ENCODE results near the gene NUMB. TPM values are rescaled to one million over a fixed set of nuclear protein-coding genes. Genes with fewer than 3 reads are reported as not detected.

The NUMB gene
- total RNA-seq, 1 experiment from 2014 or later, result 16.6 TPM

DNA sequence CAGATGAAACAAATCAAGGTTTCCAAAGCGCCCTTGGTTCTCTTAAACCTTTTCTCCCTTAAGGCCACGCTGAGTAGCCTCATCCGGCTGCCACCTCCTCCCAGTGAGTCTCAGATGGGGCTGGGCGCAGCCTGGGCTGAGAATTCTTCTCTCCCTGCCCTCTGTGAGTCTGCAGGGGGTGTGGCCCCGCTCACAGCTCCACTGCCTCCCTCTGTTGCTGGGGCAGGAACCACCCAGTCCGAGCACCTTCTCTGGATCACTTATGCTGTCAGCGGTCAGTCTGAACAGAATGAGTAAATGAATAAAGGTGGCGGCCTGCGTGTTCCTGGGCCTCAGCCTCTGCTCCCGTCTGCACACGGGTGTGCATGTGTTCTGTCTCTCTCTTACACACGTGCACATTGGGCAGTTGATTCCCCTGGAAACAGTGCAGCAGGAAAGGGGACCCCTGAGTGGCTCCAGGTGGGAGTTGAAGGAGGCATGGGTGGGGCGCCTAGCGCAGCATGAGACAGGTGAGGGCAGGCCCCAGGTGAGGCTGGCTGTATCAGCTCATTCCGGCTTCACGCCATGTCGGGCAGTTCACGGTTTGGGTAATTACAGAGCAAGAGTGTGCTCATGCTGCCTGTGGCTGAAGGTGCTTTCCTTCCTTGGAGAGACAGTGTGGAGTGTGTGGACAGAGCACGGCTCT is 216.7 kb downstream of the NUMB start:
- no peak for DNase-seq (ENCODE audit: low spot score)
- in situ Hi-C loops (cut with HindIII; ENCODE audit: low sequenced_read_pairs), result no loop called here

DNA sequence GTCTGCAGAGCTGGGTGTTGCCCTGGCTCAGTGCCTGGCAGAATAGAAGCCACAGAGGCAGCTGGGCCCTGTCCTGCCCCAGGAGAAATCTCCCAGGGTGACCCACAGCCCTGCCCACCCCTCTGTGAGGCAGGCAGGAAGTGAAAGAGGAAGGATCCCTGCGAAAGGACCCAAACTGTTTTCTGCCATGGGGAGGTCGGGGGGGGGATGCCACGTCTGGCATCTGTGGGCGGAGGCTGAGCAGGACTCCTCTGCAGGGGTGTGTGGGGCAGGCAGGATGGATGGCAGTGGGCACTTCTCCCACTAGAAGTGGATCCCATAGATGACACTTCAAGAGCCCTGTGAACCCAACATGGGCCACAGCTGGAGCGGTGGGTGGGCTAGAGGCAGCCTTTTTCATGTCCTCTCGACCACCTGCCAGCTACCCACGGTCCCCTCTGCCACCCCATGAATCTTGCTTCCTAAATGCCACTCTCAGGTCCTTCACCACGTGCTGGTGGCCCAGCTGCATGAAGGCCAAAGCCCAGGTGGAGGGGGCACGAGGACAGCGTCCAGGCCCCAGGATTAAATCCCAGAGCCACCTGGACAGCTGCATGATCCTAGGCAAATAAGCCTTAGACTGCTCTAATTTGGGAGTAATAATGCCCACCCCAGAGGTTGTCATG is 217.4 kb downstream of the NUMB start:
- DNase-seq (ENCODE audit: low spot score), result no peak
- in situ Hi-C loops (cut with HindIII; ENCODE audit: low sequenced_read_pairs), result no loop called here

DNA sequence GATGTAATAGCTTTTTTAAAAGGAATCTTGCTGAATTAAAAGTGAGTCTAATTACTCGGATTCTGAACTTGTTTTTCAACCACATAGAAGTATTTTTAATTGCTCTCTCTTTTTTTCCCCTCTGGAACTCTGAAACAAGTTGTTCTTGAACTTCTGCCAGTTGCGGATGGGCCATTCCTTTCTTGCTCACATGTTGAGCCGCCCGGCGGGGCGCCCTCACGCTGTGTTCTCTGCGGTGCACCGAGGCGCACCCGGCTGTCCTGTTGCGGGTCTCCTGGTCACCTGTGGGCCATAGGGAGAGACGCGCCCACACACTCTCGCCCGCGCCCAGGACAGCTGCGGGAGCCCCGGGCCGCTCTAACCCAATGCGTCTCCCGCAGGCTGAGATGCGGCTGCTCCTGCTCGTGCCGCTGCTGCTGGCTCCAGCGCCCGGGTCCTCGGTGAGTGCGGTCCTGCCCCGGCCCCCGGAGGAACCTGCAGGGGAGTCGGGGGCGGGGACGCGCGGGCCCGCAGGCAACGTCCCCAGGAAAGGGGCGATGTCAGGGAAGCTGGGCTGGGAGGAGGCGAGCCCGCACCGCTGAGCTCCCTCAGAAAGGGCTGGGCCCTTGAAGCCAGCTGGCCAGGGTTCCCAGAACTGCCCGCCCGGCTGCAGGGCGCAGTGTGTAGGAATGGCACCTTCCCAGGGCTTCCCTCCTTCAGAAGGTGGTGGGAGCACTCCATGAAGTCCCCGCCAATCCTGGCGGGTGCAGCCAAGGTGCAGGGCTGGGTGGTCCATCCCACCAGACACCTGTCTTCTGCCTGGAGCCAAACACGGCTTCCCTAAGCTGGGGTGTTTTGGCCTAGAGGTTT is 218.7 kb downstream of the NUMB start:
- DNase-seq (ENCODE audit: low spot score), result peak; percentile 11
- in situ Hi-C loops (cut with HindIII; ENCODE audit: low sequenced_read_pairs), result no loop called here

DNA sequence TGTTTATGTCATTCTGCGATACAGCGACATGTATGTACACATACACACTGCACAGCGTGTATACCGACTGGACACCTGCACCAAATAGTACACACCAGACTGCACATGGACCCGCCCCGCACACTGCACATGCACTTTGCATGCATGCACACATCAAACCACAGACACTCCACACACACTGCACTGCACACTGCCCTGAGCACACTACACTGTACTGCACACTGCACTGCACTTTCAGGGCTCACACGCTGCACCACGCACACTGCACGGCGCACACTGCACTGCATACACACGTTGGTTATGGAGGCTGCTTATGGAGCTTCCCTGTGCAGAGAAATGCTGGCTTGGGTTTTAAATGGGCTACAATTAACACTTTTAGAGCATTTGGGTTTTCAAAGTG is 219.4 kb downstream of the NUMB start:
- in situ Hi-C loops (cut with HindIII; ENCODE audit: low sequenced_read_pairs), result no loop called here

DNA sequence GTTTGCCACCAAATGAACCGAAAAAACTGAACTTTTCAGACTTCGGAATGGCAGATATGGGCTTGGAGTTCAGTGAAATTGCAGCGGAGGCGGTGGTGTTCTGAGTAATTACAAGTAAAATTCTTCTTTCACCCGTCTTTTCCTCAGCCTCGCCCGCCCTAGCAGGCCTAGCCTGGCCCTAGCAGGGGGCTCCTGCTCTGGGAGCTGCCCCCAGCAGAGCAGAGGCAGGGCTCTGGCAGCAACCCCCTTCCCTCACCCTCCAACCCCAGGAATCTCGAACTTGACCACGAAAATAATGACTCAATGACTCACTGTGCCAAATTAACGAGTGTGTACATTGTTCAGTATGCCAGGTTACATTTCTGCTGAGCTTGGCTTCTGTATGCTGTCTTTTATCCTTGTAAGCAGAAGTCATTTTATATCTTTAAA is 219.9 kb downstream of the NUMB start:
- in situ Hi-C loops (cut with HindIII; ENCODE audit: low sequenced_read_pairs), result no loop called here
- DNase-seq (ENCODE audit: low spot score), result no peak

More for the DNA sequence above, 219.4 kb downstream of the NUMB start:
- DNase-seq (ENCODE audit: low spot score), result no peak

DNA sequence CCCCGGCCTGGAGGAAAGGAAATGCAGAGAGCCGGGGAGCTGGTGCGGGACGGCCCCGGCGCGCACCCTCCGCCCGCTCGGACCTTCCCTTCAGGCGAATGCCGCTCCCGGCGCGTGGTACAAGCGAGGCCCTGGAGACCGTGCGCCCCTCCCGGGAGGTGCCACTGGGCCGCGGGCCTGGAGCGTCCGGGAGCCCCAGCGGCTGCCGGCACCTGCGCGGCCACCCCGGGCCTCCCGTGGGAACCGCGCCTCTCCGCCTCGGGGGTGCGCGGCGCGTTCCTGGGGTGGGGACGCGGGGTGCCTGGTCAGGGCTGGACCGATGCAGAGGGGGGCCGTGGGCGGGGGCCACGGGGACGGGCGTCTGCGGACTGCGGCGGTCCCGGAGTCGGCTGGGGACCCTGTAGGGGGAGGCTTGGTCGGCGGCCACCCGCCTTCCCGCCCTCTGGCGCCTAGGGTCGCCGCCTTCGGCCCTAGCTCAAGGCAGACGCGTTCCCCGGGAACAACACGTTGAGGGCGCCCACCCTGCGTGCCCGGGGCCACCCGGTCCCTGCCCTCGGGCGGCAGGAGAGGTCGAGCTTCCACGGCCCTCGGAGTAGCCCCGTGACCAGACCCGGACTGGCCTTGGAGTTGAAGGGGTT is 220.4 kb downstream of the NUMB start:
- no peak for DNase-seq (ENCODE audit: low spot score)
- in situ Hi-C loops (cut with HindIII; ENCODE audit: low sequenced_read_pairs), result no loop called here

DNA sequence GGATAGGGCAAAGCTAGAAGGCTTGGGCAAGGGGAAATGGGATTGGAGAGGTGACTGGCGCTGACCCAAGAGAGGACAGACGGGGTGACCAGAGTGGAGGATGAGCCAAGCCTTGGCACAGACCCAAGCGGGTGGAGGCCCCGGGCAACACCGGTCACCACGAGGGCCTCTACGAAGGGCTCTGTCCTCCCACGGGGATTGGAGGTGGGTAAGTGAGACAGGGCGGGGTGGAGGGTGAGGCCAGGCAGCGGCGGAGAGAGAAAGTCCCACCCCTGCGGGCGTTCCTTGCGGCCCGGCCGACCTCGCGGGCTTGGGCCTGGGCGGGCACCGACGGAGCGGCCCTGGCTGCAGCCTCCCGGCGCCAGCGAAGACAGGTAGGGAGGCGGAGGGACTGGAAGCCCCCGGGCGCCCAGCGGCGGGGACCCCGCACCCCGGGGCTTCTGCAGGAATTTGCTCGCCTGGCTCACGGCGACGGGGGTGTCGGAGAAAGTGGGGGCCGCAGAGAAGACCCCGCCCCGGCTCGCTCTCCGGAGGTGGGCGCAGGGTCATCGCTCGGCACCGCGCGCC is 221.0 kb downstream of the NUMB start, which contains the start of gene PAPLN:
Gene PAPLN (plus strand): TSS at position 288 of the 567 bp plus-strand sequence. CDS start 2,273 bp downstream, outside the sequence.
- no peak for DNase-seq (ENCODE audit: low spot score)
- in situ Hi-C loops (cut with HindIII; ENCODE audit: low sequenced_read_pairs), result no loop called here

DNA sequence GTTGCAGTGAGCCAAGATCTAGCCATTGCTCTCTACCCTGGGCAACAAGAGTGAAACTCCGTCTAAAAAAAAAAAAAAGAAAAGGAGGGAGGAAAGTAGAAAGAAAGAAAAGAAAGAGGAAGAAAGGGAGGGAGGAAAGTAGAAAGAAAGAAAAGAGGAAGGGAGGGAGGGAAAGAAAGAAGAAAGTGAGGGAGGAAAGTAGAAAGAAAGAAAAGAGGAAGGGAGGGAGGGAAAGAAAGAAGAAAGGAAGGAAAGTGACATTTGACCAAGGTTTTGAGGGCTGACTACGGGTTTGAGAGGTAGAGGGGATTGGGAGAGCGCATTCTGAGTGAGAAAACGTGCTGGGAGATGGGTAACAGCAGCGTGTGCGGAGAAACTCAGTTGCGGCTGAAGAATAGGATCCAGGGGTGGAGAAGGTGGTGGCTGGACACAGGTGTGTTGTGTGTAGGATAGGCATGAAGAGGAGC is 221.6 kb downstream of the NUMB start:
- in situ Hi-C loops (cut with HindIII; ENCODE audit: low sequenced_read_pairs), result no loop called here
- DNase-seq (ENCODE audit: low spot score), result no peak

DNA sequence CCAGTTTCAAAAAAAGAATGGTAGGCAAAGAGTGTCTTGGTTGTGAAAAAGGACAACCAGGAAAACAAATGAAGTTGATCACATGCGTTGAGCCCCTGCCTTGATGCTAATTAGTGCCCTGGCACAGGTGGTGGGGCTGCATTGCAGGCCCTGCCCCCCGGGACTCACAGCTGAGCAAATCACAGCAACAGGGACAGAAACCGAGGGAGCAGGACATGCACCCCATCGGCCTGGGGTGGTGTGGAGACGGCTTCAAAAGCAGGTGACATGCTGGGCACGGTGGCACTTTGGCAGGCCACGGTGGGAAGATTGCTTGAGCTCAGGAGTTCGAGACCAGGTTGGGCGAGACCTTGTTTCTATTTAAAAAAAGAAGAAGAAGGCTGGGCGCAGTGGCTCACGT is 222.2 kb downstream of the NUMB start:
- in situ Hi-C loops (cut with HindIII; ENCODE audit: low sequenced_read_pairs), result no loop called here
- no peak for DNase-seq (ENCODE audit: low spot score)

DNA sequence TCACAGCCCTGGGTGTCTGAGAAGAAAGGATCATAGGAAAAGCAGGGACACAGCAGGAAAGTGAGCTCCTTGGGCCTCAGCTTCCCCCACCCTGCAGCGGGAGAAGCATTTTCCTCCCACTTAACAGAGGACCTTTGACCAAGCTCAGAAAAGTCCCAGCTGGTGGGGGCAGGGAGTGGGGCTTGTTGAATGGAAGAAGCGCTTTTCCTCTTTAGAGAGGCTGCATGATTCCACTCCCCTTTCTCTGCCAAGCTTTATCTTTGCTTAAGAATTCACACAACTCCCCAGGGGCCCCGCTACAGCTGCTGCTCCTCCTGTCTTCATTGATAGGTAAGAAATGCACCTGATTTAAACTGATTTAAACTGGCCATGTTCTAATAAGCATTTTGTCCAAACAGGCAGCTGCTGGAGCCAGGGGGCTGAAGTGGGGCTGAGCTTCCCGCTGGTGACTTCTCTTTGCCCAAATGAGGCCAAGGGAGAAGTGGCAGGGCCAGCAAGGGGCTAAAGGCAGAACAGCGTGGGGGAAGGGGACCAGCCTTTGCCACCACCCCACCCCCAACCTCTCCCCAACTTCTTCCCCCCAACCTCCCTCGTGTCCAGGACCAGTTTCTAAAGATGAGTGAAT is 222.7 kb downstream of the NUMB start:
- DNase-seq (ENCODE audit: low spot score), result no peak
- in situ Hi-C loops (cut with HindIII; ENCODE audit: low sequenced_read_pairs), result no loop called here

DNA sequence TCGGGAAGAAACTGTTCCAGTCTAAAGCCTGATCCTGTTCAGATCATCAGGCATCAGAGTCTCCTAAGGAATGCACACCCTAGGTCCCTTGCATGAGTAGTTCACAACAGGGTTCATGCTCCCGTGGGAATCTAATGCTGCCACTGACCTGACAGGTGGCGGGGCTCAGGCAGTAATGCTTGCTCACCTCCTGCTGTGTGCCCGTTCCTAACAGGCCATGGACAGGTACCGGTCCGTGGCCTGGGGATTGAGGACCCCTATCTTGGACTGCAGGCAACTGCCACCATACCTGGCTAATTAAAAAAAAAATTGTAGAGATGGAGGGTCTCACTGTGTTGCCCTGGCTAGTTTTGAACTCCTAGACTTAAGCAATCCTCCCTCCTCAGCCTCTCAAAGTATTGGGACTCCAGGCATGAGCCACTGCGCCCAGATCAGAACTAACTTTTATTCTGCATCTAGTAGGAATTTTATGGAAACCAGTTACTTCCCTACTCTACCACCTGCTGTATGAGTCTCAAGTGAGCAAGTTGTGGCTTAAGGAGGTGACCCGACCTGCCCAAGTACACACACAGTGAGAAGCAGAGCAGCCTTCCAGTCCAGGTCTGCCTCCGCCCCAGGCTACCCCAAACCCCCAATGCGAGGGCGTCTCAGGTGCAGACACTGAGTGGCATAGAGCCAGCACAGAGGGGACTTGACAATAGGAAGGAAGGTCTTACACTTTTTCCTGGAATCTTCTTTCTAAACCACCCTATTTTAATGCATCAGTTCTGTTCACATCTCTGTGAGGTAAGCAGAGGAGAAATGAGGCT is 223.6 kb downstream of the NUMB start:
- no peak for DNase-seq (ENCODE audit: low spot score)
- in situ Hi-C loops (cut with HindIII; ENCODE audit: low sequenced_read_pairs), result no loop called here

DNA sequence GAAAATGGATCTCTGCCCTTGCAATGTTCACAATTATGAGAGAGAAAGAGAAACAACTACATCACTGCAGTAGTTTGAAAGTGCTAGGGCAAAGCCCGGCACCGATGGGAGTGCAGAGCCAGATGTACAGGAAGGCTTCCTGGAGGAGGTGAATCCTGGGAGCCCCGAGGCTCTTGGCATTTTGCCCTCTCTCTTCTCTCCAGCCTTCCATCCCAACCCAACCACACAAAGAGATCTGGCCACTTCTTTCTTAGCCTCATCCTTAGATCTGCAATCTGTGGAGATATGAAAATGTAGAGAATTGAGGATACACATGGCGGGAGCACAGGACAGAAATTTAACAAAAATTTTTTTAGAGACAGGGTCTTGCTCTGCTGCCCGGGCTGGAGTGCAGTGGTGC is 224.3 kb downstream of the NUMB start:
- no peak for DNase-seq (ENCODE audit: low spot score)
- in situ Hi-C loops (cut with HindIII; ENCODE audit: low sequenced_read_pairs), result no loop called here

DNA sequence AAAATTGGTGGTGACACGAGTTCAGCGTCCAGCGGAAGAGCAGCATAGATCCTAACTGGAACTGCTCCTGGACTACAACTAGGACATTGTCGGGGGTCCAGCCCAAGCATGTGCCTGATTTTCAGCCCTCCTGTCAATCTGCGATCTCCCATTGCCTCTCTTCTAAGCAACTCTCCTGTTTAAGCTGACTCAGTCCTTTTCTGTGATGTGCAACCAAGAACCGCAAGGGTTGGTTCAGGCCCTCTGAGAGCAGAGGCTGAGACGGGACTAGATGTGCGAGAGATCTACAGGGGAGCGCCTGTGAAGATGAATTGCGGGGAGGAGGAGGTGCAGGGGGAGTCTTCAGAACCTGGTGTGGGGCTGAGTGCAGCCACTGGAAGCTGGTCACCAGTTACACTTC is 224.8 kb downstream of the NUMB start:
- in situ Hi-C loops (cut with HindIII; ENCODE audit: low sequenced_read_pairs), result no loop called here
- DNase-seq (ENCODE audit: low spot score), result no peak

DNA sequence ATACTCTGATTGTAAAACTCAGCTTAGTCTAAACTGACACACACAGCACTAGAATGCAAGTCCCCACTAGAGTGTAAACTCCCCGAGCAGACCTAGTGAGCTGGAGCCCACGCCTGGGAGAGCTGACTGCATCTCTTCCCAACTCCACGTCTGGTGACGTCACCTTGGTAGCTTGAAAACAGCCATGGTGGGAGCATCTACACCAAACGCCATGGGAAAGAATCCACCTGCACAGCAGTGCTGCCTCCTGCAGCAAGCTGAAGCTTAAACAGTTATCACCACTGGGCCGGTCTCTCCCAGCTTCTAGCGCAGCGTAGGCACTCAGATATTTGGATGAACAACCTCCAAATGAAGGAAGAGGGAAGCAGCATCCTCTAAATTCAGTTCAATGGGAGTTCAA is 225.4 kb downstream of the NUMB start:
- in situ Hi-C loops (cut with HindIII; ENCODE audit: low sequenced_read_pairs), result no loop called here
- no peak for DNase-seq (ENCODE audit: low spot score)

DNA sequence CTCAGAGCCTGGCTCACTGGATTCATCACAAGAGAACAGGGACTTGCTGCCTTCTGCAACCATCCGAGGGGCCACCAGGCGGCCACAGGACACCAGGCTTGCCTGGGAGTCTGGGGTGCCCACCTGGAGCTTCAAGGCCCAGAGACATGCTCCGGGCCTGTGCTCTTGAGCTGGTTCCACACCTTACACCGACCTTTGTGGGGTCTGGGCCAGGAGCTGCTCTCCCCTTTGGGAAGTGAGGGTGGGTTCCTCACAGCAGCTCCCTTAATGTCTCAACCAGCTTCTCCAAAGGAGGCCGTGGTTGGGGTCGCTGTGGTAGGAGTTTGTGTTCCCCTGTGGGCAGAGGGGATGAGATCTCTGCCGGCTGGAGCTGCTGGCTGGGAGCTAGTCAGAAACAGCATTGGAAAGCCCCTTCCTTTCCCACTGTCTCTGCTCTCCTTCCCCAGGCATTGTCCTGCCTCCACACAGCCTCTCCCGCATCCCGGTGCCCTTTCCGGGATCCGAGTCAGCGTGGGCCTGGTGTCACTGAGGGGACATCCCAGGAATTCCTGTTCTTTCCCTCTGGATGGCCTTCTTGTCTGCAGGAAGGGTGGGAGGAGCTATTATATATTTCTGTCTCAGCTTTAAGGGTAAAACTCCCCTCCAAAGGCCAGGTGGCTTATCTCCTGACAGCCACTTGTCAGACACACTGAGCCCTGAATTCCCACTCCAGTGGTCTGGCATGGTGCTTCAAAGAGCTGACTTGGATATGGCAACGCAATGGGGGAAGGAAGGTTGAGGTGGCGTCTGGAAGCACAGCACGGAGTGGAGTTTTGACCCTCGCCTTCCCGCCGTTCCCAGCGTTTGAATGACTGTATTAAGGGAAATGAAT is 226.1 kb downstream of the NUMB start:
- in situ Hi-C loops (cut with HindIII; ENCODE audit: low sequenced_read_pairs), result no loop called here

DNA sequence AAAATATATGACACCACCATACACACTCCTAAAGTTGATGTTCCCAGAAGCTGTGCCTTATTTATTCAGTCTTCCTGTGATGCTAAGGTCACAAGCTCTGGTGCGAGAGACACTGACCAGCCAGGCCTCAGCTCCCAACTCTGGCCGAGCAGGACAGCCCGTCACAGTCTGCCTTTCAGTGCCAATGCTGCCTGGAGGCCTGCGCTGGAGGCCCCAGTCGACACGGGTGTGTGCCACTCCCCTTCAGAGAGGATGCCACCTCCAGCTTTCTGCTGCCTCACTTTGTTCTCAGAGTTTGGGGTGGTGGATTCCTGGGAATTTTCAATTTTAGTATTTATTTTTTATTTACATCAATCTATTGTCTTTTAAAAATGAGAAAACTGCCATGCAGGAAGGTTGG is 228.3 kb downstream of the NUMB start:
- DNase-seq (ENCODE audit: low spot score), result no peak
- in situ Hi-C loops (cut with HindIII; ENCODE audit: low sequenced_read_pairs), result no loop called here

More for the DNA sequence above, 226.1 kb downstream of the NUMB start:
- DNase-seq (ENCODE audit: low spot score), result no peak

Data from G401 (cell line).